ENCODE data around the gene CD164L2.
A peak's percentile ranks its signal among the peaks of the same experiment; 100 is the strongest.

Gene CD164L2

DNA sequence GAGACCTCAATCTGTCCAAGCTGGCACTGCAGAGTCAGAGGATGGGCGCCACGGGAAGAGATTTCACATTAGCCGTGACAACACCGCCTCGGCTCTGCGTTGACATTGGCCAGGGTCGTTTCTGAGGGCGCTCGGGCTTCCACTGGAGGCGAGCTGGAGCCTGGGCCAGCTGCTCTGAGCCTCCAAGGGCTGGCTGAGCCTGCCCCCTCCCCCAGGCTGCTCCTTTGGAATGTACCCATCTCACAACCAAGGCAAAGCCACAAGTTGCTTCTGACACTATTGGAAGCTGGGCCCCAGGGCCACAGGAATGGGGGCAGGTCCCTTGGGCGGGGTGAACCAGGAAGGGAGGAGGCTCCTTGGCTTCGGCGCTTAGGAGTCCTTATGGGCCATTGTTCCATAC, 21.9 kb upstream of the CD164L2 start:
- in situ Hi-C loops (cut with MboI; ENCODE audit: low pct_unique_long_range_greater_than_20kb, low sequenced_read_pairs, unreplicated experiment) = no loop called here
- no peak for TF ChIP-seq CTCF (IDR thresholded peaks at IDR 0.05; ENCODE audit: extremely low read depth, insufficient read depth, missing control alignments)
- DNase-seq (ENCODE audit: low spot score) = no peak

GRCh38 chr1:27403931-27404330, 20.8 kb upstream of the CD164L2 start:
- in situ Hi-C loops (cut with MboI; ENCODE audit: low pct_unique_long_range_greater_than_20kb, low sequenced_read_pairs, unreplicated experiment) = no loop called here
- no peak for TF ChIP-seq CTCF (IDR thresholded peaks at IDR 0.05; ENCODE audit: extremely low read depth, insufficient read depth, missing control alignments)
- no peak for DNase-seq (ENCODE audit: low spot score)

- peak; percentile 65 for TF ChIP-seq CTCF (IDR thresholded peaks at IDR 0.05; ENCODE audit: extremely low read depth, insufficient read depth, missing control alignments)
- in situ Hi-C loops (cut with MboI; ENCODE audit: low pct_unique_long_range_greater_than_20kb, low sequenced_read_pairs, unreplicated experiment) = no loop called here
- peak; percentile 74 for DNase-seq (ENCODE audit: low spot score)
These were observed 20.1 kb upstream of the CD164L2 start for GRCh38 chr1:27403065-27403726.

DNA sequence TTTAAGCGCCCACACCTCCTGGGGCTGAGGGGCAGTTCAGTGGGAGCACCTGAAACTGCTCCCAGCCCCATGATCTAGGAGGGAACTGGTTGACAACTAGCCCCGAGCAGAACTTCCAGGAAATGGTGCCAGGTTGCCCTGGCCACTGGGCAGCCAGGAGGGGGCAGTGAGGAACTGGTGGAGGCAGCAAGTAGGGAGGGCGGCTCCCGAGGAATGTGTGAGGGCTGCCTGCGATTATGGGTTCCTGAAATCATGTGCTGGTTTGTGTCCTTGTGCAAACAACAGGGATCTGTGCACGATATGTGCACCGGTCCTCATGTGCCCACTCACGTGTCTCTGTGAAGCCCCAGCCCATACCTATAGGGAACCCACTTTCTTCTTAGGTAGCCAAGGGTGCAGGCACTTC, 19.2 kb upstream of the CD164L2 start:
- DNase-seq (ENCODE audit: low spot score) = no peak
- in situ Hi-C loops (cut with MboI; ENCODE audit: low pct_unique_long_range_greater_than_20kb, low sequenced_read_pairs, unreplicated experiment) = no loop called here
- TF ChIP-seq CTCF (IDR thresholded peaks at IDR 0.05; ENCODE audit: extremely low read depth, insufficient read depth, missing control alignments) = peak; percentile 47

DNA sequence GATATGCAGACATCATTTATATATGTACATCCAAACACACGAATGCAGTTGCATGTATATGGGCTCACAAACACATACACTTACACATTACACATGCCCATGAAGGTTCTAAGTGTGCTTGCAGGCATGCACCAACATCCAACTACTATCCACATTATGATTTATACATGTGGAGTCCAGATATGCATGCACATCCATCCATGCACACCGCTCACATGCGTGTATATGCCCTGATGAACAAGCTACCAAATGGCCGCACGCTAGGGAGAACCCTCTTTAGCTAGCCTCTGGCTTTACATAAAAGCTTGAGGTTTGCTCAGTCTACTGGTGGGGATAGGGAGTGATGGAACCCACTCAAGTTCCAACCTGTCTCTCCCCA, 17.8 kb upstream of the CD164L2 start:
- TF ChIP-seq CTCF (IDR thresholded peaks at IDR 0.05; ENCODE audit: extremely low read depth, insufficient read depth, missing control alignments) = no peak
- in situ Hi-C loops (cut with MboI; ENCODE audit: low pct_unique_long_range_greater_than_20kb, low sequenced_read_pairs, unreplicated experiment) = no loop called here
- DNase-seq (ENCODE audit: low spot score) = no peak

GRCh38 chr1:27400082-27400962, 17.2 kb upstream of the CD164L2 start:
- DNase-seq (ENCODE audit: low spot score) = no peak
- no peak for TF ChIP-seq CTCF (IDR thresholded peaks at IDR 0.05; ENCODE audit: extremely low read depth, insufficient read depth, missing control alignments)
- in situ Hi-C loops (cut with MboI; ENCODE audit: low pct_unique_long_range_greater_than_20kb, low sequenced_read_pairs, unreplicated experiment) = no loop called here
